Vagina (tissue), 2 donors: ENCODE results near the gene PCSK2.

Experiments
- POLR2A ChIP-seq, 2 donors: fragments of 450-650 bp; IDR thresholded peaks; one replicate each; pipeline ENCODE4 v1.6.1; 2017; ENCODE audit warnings: antibody characterized with exemption in 2 of 2, mild to moderate bottlenecking in 2 of 2, moderate library complexity in 2 of 2
- POLR2AphosphoS5 ChIP-seq, 2 donors: sonication (generic); formaldehyde crosslinking; IDR thresholded peaks; one replicate each; pipeline ENCODE4 v1.9.0; 2017; ENCODE audit warnings: antibody characterized with exemption in 2 of 2, mild to moderate bottlenecking in 2 of 2, low read depth in 1 of 2; ENCODE audit not compliant: insufficient read depth in 1 of 2
- TF ChIP-seq, protein P1 (sequence below), 3 experiments: fragments of 450-650 bp in 2 of 3; fragments of 200-600 bp in 1 of 3; sonication (generic) in 1 of 3; IDR thresholded peaks; one replicate each; pipeline ENCODE4 v1.5.1; 2017 to 2019; ENCODE audit warnings: antibody characterized with exemption in 3 of 3, mild to moderate bottlenecking in 2 of 3, moderate library complexity in 2 of 3

DNA sequence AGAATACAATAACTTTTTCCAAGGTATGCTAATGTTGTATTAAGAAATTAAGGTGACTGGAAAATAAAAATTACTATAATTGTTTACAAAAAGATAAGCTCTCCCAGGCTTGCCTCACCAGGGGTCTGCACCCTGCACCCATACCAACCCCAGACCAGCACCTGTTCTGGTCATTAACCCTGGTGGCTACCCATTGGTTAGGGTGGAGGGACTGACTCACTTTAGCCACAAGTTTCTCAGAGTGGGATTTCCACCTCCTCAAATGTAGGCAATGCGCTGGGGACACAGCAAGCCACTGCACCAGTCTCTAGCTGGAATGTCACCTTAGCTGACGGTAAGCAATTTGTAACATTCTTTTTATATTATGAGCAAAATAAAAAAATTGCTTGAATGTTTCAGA is 221.2 kb downstream of the PCSK2 start:
- TF ChIP-seq POLR2A (IDR thresholded peaks at IDR 0.05) (no peak), POLR2AphosphoS5 (IDR thresholded peaks at IDR 0.05; ENCODE audit: insufficient read depth in 1 of 2, low read depth in 1 of 2) (no peak)
- TF ChIP-seq, protein P1, sequence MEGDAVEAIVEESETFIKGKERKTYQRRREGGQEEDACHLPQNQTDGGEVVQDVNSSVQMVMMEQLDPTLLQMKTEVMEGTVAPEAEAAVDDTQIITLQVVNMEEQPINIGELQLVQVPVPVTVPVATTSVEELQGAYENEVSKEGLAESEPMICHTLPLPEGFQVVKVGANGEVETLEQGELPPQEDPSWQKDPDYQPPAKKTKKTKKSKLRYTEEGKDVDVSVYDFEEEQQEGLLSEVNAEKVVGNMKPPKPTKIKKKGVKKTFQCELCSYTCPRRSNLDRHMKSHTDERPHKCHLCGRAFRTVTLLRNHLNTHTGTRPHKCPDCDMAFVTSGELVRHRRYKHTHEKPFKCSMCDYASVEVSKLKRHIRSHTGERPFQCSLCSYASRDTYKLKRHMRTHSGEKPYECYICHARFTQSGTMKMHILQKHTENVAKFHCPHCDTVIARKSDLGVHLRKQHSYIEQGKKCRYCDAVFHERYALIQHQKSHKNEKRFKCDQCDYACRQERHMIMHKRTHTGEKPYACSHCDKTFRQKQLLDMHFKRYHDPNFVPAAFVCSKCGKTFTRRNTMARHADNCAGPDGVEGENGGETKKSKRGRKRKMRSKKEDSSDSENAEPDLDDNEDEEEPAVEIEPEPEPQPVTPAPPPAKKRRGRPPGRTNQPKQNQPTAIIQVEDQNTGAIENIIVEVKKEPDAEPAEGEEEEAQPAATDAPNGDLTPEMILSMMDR (IDR thresholded peaks at IDR 0.05) = no peak
